Measurements from ENCODE around the gene GNA12. TPM values are rescaled to one million over a fixed set of nuclear protein-coding genes. Genes with fewer than 3 reads are reported as not detected.

Gene GNA12
- total RNA-seq, 4 donors from 2014 or later: 23.3 to 30.5 (median 28.7) TPM

DNA sequence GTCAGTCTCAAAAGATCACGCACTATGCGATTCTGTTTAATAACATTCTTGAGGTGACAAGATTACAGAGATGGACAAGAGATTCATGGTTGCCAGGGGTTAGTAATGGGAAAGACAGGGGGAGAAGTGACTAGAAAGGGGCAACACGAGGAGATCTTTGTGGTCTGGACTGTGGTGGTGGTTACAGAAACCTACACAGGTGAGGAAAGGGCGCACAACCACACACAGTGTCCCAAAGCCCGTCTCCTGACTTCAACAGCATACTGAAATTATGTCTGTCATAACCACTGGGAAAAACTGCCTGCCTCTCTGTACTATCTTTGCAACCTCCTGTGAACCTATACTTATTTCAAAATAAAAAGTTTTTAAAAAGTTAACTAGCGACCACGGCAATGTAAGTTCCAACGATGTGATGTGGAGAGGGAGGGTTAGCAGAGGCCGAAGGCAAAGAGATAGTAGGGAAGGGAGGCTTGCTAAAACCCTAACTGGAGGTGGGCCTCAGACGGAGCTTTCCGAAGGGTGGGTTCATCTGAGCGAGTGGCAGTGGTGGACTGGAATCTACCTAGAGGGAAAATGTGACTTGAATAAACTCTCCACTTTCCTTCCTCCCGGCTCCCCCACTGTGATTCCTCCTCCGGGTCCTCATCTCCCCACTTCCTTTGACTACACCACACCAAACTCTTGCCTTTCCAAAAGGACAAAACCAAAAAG is 43.7 kb downstream of the GNA12 start:
- TF ChIP-seq, protein P1, sequence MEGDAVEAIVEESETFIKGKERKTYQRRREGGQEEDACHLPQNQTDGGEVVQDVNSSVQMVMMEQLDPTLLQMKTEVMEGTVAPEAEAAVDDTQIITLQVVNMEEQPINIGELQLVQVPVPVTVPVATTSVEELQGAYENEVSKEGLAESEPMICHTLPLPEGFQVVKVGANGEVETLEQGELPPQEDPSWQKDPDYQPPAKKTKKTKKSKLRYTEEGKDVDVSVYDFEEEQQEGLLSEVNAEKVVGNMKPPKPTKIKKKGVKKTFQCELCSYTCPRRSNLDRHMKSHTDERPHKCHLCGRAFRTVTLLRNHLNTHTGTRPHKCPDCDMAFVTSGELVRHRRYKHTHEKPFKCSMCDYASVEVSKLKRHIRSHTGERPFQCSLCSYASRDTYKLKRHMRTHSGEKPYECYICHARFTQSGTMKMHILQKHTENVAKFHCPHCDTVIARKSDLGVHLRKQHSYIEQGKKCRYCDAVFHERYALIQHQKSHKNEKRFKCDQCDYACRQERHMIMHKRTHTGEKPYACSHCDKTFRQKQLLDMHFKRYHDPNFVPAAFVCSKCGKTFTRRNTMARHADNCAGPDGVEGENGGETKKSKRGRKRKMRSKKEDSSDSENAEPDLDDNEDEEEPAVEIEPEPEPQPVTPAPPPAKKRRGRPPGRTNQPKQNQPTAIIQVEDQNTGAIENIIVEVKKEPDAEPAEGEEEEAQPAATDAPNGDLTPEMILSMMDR (IDR thresholded peaks at IDR 0.05; ENCODE audit: low read depth): no peak

DNA sequence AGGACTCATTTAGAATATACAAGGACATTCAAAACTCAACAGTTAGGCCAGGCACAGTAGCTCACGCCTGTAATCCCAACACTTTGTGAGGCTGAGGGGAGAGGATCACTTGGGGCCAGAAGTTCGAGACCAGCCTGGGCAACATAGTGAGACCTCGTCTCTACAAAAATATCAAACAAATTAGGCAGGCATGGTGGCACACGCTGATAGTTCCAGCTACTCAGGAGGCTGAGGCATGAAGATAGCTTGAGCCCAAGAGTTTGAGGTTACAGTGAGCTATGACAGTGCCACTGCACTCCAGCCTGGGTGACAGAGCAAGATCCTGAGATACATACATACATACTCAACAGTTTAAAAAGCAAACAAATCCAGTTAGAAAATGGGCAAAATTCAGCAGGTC is 44.9 kb downstream of the GNA12 start:
- TF ChIP-seq, protein P1 (IDR thresholded peaks at IDR 0.05; ENCODE audit: low read depth): no peak

DNA sequence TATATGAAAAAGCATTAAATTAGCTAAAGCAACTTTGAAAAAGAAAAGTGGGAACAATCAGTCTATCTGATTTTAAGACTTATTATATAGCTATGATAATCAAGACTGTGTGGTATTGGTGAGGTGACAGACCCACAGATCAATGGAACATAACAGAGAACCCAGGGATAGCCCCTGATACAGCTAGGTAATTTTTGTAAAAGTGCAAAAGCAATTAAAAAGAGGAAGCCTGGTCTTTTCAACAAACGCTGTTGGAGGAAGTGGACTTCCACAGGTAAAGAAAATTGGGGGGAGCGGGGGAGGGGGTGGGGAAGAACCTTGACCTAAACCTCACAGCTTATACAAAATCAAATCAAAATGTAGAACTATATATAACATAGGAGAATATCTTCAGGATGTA is 45.4 kb downstream of the GNA12 start:
- TF ChIP-seq, protein P1 (IDR thresholded peaks at IDR 0.05; ENCODE audit: low read depth): no peak

DNA sequence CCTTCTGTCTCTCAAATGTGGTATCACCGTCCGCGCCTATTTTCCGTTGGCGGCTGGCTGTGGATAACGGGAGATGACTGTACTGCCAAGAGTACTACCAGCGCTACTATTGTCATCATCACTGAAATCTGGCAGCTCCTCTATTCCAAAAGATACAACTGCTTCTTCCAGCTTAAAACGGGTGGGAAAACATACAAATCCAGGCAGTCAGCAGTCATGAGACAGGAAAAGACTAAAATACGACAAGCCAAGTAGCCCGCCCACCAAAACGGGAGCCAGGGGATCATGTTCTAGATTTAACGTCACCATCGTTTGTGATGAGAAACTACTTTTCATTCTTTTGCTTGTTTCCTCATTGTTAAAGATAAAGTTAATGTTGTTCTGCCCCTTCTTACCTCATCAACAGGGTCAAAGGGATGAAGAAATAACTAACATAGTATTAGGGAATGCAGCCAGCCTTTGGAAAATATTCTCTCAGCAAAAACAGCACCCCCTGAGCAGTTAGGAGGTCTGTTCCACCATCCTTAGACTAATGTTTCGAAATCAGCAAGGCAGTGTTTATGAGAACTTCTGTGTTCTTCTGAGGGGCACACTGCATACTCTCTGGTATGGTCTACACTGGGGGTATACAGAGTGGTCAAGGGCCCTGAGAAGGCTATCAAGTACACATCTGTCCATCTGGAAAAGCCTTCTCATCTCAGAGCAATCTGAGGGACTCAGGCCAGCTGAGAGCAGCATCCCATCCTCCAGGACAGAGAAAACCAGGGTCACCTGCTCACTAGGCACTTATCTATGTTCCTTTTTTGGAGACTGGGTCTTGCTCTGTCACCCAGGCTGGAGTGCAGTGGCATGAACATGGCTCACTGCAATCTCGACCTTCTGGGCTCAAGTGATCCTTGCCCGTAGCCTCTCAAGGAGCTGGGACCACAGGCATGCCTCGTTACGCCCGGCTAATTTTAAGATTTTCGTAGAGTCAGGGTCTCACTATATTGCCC is 47.5 kb downstream of the GNA12 start:
- TF ChIP-seq, protein P1 (IDR thresholded peaks at IDR 0.05; ENCODE audit: low read depth): no peak

DNA sequence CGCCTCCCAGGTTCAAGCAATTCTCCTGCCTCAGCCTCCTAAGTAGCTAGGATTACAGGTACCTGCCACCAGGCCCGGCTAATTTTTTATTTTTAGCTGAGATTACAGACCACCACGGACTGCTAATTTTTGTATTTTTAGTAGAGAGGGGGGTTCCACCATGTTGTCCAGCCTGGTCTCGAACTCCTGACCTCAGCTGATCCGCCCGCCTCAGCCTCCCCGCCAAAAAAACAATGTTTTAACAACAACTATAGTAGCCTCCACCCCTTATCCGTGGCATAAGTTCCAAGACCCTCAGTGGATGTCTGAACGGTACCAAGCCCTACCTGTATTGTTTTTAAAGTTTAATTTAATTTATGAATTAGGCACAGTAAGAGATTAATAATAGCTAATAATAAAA is 48.2 kb downstream of the GNA12 start:
- TF ChIP-seq, protein P1 (IDR thresholded peaks at IDR 0.05; ENCODE audit: low read depth): no peak

DNA sequence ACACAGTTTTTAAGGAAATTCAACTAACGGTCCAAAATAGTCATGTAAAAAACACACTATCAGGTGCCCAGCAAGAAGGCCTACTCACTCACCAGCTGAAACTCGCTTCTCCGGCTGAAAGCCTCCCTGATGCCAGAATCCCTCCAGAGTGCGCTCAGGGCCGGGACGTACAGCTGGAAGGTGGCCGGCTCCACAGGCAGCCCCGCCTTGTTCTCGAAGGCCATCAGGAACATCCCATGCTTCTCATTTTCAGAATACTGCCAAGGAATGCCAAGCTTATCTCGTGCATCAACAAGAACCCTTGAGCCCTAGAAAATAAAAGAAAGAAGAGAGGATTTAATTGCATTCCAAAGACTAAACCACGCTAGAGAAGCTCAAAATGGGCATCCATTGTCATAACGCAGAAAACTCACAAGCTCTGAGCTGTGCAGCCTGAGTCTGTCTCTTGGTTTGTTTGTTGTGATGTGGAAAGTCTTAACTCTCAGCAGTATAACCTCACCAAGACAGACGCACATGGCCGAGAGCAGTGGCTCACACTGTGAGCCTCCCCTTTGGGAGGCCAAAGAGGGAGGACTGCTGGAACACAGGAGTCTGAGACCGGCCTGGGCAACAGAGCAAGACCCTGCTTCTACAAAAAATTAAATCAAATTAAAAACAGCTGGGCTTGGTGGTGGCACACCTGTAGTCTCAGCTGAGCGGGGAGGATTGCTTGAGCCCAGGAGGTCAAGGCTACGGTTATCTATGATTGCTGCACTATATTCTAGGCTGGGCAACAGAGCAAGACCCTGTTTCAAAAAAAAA is 49.1 kb downstream of the GNA12 start:
- TF ChIP-seq, protein P1 (IDR thresholded peaks at IDR 0.05; ENCODE audit: low read depth): no peak
